Measurements from ENCODE around the gene DZIP1L.
"Not testable (repeated sequence)": the region's sequence is repeated elsewhere in the genome, so short reads cannot be mapped to it uniquely, and the experiment has no call there.

The DZIP1L gene

DNA sequence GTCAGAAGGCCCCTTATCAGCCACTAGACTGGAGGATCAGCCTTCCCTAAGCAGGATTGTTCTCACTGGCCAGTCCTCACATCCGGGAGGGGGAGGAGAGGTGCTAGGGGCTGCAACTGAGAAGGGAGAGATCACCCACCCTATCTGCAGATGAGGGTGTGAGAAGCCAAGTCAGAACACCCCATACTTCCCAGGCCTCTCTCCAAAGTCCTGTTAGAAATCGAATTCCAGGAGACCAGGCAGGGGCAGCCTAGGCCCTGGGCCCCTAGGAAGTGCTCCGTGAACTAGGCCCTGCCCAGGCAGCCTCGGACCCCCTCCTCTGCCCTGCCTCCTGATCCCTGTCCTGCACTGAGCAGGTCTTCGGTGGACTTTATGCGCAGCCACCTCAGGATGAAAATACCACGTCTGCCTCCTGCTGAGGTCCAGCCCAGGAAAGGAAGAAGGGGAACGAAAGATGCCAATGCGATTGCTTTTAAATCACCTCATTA lies 933 bp downstream of the DZIP1L start:
- in situ Hi-C loops (cut with HindIII; ENCODE audit: low sequenced_read_pairs), result no loop called here

DNA sequence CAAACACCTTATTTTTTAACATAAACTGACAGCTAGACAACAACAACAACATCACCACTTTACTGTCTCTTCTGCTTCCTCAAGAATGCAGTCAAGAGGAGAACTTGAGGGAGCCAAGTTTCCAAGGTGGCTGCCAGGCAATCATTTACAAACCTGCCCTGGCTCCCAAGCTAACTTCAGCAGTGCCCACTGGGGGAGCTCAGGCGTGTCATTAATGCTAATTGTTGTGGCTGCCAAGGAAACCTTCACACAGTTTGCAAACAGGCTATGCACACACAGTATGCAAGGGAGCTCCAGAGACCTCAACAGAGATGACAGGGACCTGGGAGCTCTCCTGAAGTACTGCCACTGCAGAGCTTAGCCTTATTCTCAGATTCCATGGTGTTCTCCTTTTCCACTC lies 2.1 kb downstream of the DZIP1L start:
- in situ Hi-C loops (cut with HindIII; ENCODE audit: low sequenced_read_pairs), result no loop called here

DNA sequence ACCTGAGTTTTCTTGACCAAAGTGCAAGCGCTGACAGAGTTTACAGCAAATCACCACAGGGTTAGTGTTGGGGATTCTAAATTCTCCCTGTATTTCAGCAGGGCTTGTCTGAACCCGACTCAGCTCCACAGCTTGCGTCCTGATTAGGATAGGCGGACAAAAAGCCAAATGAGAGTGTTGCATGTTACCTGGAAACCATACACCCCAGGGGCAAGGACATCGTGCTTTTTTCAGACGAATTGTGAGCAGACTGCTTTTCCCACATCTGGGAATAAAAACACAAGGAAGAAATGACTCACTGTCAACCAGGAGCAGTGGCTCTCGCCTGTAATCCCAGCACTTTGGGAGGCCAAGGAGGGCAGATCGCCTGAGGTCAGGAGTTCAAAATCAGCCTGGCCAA lies 3.0 kb downstream of the DZIP1L start:
- in situ Hi-C loops (cut with HindIII; ENCODE audit: low sequenced_read_pairs), result no loop called here

DNA sequence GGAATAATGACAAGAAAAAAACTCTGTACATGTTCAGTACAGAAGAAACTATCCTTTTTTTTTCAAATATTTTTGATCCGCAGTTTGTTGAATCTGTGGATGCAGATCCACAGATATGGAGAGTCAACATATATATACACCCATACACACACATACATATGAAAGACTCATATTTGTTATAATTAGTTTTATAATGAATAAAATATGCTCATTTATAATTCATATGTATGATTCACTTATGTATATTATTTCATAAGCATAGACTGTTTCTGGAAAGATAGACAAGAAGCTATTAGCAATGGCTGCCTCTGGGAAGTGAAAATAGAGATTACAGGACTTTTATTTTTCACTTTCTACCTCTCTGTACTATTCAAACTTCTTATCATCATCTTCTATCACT lies 9.8 kb downstream of the DZIP1L start:
- in situ Hi-C loops (cut with HindIII; ENCODE audit: low sequenced_read_pairs), result no loop called here

DNA sequence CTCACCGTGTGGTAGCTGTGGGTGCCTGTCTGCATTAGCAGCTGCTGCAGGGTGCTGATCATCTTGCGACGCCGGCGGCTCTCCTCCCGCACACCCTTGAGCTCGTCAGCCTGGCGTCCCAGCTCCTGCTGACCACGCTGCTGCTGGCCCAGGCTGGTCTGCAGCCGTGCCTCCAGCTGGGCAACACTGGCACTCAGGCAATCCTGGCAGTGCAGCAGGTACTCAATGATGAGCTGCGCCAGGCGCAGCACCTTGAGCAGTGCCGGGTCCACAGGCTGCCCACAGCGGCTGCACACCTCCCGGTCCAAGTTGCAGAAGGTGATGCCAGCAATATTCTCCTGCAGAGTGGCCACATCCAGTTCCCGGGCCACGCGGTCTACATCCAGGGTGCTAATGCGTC lies 11.9 kb downstream of the DZIP1L start:
- in situ Hi-C loops (cut with HindIII; ENCODE audit: low sequenced_read_pairs), result no loop called here

DNA sequence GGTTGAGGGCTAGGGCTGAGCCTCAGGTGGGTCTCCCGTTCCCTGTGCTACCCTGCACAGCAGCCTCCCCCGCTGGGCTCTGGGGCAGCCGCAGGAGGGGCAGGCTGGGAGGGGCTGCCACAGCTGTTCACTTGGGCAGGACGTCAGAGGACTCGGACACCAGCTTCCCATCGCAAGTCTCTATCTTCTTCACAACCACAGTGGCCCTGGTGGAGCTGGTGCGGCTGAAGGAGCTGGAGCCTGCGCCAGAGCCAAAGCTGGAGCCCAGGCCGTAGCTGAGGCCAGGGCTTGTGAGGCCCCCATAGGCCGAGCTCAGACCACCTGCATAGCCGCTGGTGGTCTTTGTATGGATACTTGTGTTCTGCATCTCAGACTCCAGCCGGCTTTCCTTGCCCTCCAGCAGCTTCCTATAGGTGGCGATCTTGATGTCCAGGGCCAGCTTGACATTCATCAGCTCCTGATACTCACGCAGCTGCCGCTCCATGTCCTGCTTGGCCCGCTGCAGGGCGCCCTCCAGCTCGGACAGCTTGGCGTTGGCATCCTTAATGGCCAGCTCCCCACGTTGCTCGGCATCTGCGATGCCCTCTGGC lies 14.0 kb downstream of the DZIP1L start:
- in situ Hi-C loops (cut with HindIII; ENCODE audit: low sequenced_read_pairs), result not testable (repeated sequence)

DNA sequence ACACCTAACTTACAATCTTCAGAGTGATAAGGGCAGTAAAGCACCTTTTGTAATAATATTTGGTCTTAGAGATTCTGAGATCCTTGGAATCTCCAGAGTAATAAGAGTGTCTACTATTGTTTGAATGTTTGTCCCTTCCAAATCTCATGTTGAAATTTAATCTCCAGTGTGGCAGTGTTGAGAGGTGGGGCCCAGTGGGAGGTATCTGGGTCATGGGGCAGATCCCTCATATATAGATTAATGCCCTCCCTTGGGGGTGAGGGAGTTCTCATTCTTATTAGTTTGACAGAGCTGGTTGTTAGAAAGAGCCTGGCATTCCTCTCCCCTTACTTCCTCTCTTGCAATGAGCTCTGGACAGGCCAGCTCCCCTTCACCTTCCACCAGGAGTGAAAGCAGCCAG lies 16.0 kb downstream of the DZIP1L start:
- in situ Hi-C loops (cut with HindIII; ENCODE audit: low sequenced_read_pairs), result no loop called here

DNA sequence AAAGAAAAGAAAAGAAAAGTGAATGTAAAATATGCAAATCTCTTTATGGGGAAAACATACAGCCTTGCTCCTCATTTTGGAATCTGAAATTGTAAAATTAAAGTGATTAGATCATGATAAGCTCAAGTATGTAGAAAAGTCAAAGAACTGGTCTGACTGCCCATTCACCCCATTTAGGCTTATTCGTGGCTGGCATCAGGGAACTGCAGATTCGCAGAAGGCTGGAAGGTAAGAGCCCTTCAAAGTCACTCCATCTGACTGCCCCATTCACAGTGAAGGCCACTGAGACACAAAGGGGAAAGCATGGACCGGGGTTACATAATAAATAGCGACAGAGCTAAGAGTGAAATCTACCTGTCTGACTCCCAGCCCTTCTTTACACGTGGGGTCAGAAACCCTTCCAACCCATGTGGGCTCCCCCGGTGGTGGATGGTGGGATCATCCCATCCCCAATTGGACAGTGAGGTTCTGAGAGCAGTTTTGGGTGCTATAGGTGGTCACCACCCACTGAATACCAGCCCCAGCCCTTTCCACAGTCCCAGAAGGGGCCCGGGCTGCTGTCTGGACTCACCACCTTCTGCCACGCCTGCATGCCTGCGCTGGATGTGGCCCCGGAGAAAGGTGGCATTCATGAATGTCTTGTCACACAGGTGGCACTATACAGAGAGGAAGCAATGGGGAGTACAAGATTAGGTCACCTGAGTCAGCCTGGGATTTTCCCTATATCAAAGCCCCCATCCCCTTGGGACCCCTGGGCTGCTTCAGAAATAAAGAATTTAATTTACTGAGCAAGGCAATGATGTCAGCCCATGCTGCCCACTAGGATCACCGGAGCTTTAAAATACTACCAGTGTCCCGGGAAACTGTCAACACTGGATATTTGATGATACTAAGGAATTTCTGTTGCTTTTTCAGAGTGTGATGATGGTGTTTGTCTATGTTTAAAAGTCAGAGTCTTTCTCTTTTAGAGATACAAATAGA lies 17.9 kb downstream of the DZIP1L start:
- in situ Hi-C loops (cut with HindIII; ENCODE audit: low sequenced_read_pairs), result no loop called here

DNA sequence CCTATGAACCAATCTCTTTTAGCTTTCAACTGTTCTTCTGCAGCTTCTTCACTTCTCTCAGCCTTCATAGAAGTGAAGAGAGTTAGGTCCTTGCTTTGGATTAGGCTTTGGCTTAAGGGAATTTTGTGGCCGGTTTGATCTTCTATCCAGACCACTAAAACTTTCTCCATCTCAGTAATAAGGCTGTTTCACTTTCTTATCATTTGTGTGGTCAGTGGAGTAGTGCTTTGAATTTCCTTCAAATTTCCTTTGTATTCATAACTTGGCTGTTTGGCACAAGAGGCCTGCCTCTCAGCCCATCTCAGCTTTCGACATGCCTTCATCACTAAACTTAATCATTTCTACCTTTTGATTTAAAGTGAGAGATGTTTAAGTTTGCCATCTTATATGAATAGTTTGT lies 21.7 kb downstream of the DZIP1L start:
- in situ Hi-C loops (cut with HindIII; ENCODE audit: low sequenced_read_pairs), result no loop called here

DNA sequence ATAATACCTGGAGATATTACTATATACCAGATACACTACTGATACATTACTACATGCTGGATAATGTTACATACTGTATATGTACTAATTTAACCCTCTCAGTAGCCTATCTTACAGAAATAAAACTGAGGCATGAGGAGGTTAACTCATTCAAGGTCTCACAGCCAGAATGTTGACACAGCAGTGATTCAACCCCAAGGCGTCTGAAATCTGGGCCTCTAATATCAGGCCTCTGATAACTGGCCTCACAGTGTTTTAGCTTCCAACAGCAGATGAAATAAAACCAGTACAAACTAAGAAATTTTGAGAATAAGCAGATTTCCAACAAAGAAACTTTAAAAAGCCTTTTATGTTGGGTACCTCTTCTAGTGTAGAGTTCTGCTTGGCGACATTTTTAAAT lies 23.4 kb downstream of the DZIP1L start:
- in situ Hi-C loops (cut with HindIII; ENCODE audit: low sequenced_read_pairs), result no loop called here

DNA sequence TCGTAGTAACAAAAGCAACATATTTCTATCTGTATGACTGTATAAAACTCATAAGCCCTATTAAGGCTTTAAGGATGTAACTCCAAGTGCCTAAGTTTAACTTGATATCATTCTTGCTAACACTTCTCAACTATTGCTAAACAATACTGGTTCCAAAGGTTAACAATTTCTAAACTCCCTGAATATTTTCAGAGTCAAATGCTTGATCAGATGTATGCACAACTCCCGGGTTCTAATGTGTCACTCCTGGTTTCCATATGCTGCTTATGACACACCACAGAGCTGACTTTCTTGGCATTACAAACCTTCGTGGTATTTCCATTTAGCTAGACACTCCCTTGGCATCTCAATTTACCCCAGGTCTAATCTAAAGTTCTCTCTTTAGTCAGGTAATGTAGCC lies 26.3 kb downstream of the DZIP1L start:
- in situ Hi-C loops (cut with HindIII; ENCODE audit: low sequenced_read_pairs), result loop anchor here (5.0 kb wide), 1 partner anchor 47 kb away; no protein-coding TSS in a partner anchor

DNA sequence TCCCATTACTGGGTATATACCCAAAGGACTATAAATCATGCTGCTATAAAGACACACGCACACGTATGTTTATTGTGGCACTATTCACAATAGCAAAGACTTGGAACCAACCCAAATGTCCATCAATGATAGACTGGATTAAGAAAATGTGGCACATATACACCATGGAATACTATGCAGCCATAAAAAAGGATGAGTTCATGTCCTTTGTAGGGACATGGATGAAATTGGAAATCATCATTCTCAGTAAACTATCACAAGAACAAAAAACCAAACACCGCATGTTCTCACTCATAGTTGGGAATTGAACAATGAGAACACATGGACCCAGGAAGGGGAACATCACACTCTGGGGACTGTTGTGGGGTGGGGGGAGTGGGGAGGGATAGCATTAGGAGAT lies 29.7 kb downstream of the DZIP1L start:
- in situ Hi-C loops (cut with HindIII; ENCODE audit: low sequenced_read_pairs), result loop anchor here (5.0 kb wide), 1 partner anchor 43 kb away; no protein-coding TSS in a partner anchor

DNA sequence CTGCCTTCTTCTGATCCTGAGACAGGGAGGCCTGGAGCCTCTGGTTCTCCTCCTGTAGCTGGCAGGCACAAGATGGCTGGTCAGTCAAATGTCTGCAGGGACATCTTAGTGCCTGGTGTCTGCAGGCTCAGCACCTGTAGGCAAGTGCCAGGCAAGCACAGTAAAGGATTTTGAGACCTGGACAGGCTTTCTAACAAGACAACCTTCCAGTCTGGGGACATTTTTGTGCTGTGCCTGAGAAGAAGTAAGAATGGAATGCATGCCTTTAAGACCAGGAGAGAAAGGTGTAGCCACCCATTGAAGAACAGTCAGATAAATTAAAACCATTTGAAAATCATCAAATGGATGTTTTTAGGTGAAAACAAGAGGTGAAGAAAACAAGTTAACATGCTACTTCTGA lies 31.2 kb downstream of the DZIP1L start:
- in situ Hi-C loops (cut with HindIII; ENCODE audit: low sequenced_read_pairs), result no loop called here

DNA sequence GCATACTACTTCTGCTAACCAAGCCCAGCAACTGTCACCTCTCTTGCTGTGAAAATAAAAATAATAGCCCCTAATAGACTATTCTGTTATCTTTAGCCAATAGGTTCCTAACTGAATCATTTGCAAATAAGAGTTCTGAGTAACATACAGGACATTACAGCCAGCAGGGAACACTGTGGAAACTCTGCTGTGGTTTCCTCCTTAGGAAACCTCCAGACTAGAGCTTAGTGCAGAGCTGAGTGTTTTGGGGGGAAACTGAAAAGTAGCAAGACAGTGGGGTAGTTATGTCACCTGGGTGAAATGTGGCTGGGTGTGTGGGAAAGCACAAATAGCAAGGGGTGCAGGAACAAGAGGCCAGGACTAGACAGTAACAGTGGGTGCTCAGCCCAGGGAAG lies 32.4 kb downstream of the DZIP1L start:
- in situ Hi-C loops (cut with HindIII; ENCODE audit: low sequenced_read_pairs), result no loop called here

DNA sequence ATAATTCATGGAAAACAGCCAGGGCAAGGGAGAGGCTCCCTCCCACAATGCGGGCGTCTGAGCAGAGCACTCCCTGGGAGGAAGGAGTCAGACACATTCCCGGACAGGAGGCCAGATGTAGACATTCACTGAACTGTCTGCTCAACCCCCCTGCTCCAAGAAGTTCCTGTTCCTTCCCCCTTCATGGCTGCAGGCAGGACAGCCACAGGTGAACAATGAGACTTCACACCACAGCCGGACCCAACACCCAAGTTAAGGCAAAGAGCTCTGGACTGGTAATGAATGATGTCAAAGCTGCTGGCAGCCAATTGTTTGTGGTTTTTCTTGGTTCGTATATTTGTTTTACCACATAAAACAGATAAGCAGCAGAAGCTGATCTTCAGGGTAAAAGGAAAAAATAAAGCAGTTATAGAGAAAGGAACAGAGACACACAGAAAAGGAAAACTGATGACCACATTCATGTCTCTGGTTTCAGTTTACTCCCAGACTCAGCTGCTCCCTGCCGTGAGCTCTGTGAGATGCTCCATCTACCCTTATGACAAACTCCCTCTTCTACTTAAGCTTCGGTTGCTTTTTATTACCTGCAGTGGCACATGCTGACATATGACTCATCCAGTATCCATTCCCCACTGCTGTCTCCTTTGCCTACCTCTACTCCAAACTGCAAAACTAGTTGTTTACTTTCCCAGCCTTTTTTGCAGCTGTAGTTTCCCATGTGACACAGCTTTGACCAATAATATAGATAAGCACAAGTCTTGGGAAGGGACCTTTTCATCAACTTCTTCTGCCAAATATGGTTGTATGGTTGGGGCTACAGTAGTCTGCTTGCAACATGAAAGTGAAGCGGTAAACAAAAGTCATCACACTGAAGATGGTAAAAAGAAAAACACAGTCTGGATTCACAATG lies 33.1 kb downstream of the DZIP1L start:
- in situ Hi-C loops (cut with HindIII; ENCODE audit: low sequenced_read_pairs), result no loop called here

DNA sequence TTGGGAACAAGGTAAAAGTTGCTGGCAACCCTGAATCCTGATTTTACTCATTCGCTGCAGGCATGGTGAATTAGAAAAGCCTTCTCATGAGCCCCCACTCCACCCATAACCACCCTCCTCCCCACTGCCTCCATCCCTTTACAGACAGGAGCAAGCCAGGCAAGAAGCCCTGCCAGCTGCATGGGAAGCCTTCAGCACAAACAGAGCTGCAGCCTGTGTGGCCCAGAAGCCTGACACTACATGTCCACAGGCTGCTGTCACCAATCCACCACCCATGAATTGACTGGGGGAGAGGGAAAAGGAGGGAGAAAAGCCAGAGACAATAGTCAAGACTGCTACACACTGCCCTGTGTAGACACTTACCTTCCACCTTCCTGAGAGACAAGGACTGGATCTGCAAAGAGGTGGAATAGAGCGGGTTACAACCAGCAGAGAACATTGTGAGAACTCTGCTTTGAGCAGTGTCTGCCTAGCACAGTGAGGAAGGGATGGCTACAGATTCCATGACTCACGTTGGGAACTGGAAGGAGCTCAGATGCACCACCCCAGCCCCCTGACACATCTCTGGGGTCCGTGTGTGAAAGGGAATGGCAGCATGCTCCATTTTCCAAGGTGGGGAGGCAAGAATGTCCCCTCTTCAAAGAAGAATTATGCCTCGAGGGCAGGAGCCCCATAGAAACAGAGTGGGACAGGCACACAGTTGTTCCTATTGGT lies 33.9 kb downstream of the DZIP1L start:
- in situ Hi-C loops (cut with HindIII; ENCODE audit: low sequenced_read_pairs), result no loop called here

DNA sequence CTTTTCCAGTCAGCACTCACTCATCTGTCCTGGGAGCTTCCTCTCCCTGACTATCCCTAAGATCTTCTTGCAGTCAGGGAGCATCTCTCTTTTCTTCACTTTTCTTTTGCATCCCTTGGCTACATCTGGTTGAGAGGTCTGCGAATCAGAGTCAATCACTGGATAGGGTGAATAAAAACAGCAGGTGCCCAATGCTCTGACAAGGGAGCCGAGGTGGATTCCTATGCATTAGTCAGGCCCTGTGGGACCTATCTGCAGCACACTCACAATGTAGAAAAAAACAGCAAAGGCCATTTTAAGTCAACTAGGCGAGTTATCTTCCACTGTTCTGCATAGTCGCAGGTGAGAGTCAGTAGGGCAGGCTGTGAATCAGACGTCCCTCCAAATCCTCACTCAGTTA lies 35.5 kb downstream of the DZIP1L start:
- in situ Hi-C loops (cut with HindIII; ENCODE audit: low sequenced_read_pairs), result no loop called here

DNA sequence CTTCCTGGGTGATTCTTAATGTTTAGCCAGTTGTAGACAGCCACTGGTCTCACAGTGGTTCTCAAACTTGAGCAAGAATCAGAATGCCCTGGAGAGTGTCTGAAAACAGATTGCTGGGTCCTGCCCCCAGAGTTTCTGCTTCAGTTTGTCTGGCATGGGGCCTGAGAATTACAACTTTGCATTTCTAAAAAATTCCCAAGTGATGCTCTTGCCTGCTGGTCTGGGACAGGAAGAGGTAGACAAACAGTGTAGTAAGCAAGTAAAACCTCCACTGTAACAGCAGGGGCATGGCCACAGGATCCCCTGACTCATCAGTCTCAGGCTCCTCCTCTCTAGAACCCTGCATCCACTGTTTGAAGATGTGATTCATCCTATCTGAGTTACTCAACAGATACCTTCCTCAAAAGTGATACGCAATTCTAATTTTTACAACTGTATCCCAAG lies 36.5 kb downstream of the DZIP1L start:
- in situ Hi-C loops (cut with HindIII; ENCODE audit: low sequenced_read_pairs), result no loop called here

DNA sequence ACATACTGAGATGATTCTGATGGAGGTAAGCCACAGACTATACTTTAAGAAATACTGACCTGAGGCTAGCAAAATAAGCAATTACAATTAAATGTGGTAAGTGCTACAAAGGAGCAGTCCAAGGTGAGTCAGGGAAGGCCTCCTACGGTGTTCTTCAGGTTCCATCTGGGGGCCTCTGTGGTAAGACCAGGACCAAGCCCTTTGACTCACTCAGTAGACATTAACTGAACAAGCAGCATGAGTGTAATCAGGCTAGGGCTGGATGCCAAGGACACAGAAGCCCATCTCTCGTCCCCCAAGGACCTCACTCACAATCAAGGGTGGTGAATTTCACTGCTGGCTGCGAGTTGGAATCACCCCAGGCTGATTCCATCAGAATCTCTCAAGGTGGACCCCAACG lies 37.3 kb downstream of the DZIP1L start:
- in situ Hi-C loops (cut with HindIII; ENCODE audit: low sequenced_read_pairs), result no loop called here

DNA sequence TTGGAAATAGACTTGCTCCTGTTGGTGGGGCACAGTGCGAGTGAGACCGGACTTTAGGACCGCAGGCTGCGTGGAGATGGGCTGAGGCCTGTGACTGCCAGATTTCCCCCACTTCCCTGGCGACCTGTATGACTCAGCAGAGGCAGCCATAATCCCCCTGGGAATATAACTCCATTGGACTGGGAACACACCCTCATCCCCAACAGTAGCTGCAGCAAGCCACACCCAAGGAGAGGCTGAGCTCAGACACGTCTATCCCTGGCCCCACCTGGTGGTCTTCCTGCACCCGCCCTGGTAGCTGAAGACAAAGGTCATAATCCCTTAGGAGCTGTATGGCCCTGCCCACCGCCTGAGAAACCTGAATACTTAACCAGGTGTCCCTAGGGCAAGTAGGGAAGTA lies 42.6 kb downstream of the DZIP1L start:
- in situ Hi-C loops (cut with HindIII; ENCODE audit: low sequenced_read_pairs), result no loop called here

Measured in endothelial cell of hepatic sinusoid (primary cell).